Activated CD8-positive, alpha-beta T cell treated with anti-CD3 and anti-CD28 coated beads for 36 hours (primary cell): ENCODE data around the gene LPCAT3. TPM values are rescaled to one million over a fixed set of nuclear protein-coding genes. Genes with fewer than 3 reads are reported as not detected.
A peak's percentile ranks its signal among the peaks of the same experiment; 100 is the strongest.

Experiments used
- ATAC-seq: fragments of 200-7000 bp; cut with Tn5 transposase; one replicate; pipeline ENCODE4 v1.10.0; 2021; ENCODE audit warnings: mild to moderate bottlenecking, moderate library complexity
- CTCF ChIA-PET: fragments of 350-600 bp; sonication (Branson Sonifier 250); formaldehyde crosslinking; loops from one replicate; lab custom pipeline; 2021; ENCODE audit warnings: antibody characterized with exemption; lab: Charles Lee
- POLR2A ChIA-PET: fragments of 350-600 bp; sonication (Branson Sonifier 250); formaldehyde crosslinking; loops from one replicate; lab custom pipeline; 2021; ENCODE audit warnings: antibody characterized with exemption; lab: Charles Lee
- DNase-seq: peaks from one replicate; pipeline ENCODE4 v3.0.0-alpha.2; 2020
- H3K27ac Mint-ChIP-seq: one replicate; pipeline ENCODE4 v1.8.0; 2021; ENCODE audit warnings: mild to moderate bottlenecking, mixed read lengths
- H3K27me3 Mint-ChIP-seq: one replicate; pipeline ENCODE4 v1.8.0; 2021; ENCODE audit warnings: mixed read lengths
- H3K36me3 Mint-ChIP-seq: one replicate; pipeline ENCODE4 v1.8.0; 2021; ENCODE audit warnings: low read depth, mixed read lengths
- H3K4me1 Mint-ChIP-seq: one replicate; pipeline ENCODE4 v1.8.0; 2021; ENCODE audit warnings: low read depth, mixed read lengths
- H3K4me3 Mint-ChIP-seq: one replicate; pipeline ENCODE4 v1.8.0; 2021; ENCODE audit warnings: mild to moderate bottlenecking, moderate library complexity, mixed read lengths
- H3K9me3 Mint-ChIP-seq: one replicate; pipeline ENCODE4 v1.8.0; 2021; ENCODE audit warnings: mixed read lengths
- CTCF ChIP-seq: fragments of 200-600 bp; IDR thresholded peaks from one replicate; pipeline ENCODE4 v1.8.0; 2022; ENCODE audit warnings: antibody characterized with exemption, mild to moderate bottlenecking
- intact Hi-C: fragments of 100-400 bp; cut with micrococcal nuclease; formaldehyde crosslinking; loops from one replicate; pipeline ENCODE4 v1.10.0; 2022
- total RNA-seq, 2 experiments: library from RNA; stranded (reverse); gene quantifications; one replicate each; pipeline ENCODE4 v1.2.3, GENCODE V29; 2021

The LPCAT3 gene
- total RNA-seq, 2 experiments from 2014 or later: 17.3 to 18.1 TPM

DNA sequence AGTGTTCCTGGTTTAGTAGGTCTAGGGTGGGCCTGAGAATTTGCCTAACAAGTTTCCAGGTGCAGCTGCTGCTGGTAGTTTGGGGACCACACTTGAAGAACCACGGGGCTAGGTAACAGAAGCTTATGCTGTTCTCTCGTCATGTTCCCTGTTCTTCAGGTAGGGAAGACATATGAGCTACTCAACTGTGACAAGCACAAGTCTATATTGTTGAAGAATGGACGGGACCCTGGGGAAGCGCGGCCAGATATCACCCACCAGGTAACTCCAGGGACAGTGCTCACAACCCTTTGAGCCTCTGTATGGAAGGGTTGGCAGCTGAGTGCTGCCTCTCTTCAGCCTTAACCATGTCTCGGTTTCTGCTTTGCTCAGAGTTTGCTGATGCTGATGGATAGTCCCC is 44.1 kb downstream of the LPCAT3 start:
- CTCF ChIA-PET: interaction anchor here (1.4 to 1.9 kb wide), 3 partner anchors 10 to 140 kb away, joined by 4 to 7 read pairs (median 6); partner anchors contain the start of gene LPCAT3
- no peak for TF ChIP-seq CTCF

GRCh38 chr12:6970096-6970527 is 48.2 kb downstream of the LPCAT3 start:
- peaks cover 59% of the 10 kb centered on the region for H3K4me1 Mint-ChIP-seq
- CTCF ChIA-PET: interaction anchor here (2.7 kb wide), 1 partner anchor 25 kb away, joined by 28 read pairs; the partner anchor contains the start of genes C12orf57 and RNU7-1
- intact Hi-C loops: no loop called here
- H3K27me3 Mint-ChIP-seq: no peaks in the 10 kb centered on the region
- peak overlapping the region; percentile 100 for H3K27ac Mint-ChIP-seq
- no peaks in the 10 kb centered on the region for H3K9me3 Mint-ChIP-seq
- H3K36me3 Mint-ChIP-seq: peaks cover 81% of the 10 kb centered on the region
- DNase-seq (no peak), ATAC-seq (peak; percentile 20)
- peak overlapping the region; percentile 99 for H3K4me3 Mint-ChIP-seq
- POLR2A ChIA-PET: interaction anchor here (0.6 to 11.2 kb wide), 4 partner anchors 12 to 29 kb away, joined by 3 to 198 read pairs (median 33); partner anchors contain the start of genes C12orf57, PTPN6 and RNU7-1
- no peak for TF ChIP-seq CTCF

More for the DNA sequence above, 44.1 kb downstream of the LPCAT3 start:
- H3K9me3 Mint-ChIP-seq: no peaks in the 10 kb centered on the region
- peak overlapping the region; percentile 76 for H3K27ac Mint-ChIP-seq
- peaks cover 76% of the 10 kb centered on the region for H3K36me3 Mint-ChIP-seq
- no peak for ATAC-seq
- no peak overlapping the region for H3K4me3 Mint-ChIP-seq
- POLR2A ChIA-PET: interaction anchor here (0.6 to 11.2 kb wide), 13 partner anchors 10 to 187 kb away, joined by 3 to 198 read pairs (median 3); partner anchors contain the start of genes C12orf57, LPCAT3 and RNU7-1
- intact Hi-C loops: no loop called here
- no peak for DNase-seq
- no peaks in the 10 kb centered on the region for H3K27me3 Mint-ChIP-seq
- peaks cover 36% of the 10 kb centered on the region for H3K4me1 Mint-ChIP-seq

DNA sequence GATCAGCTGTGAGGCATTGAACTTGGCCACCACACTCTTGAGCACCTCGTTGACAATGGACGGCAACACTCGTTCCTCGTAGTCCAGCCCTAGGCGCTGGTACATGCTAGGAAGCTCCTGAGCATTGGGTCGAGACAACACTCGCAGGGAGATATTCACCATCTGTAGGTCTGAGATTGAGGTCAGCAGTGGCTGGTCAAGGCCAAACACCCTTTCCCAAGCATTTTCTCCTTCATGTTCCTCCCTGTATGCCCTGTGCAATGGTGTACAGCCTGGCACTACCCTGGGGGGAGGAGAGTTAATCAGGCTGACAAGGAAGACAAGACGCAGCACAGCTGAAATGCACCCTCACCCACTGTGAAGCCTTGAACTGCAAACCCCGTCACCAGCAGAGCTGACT is 49.9 kb downstream of the LPCAT3 start:
- H3K27ac Mint-ChIP-seq: peak overlapping the region; percentile 100
- H3K9me3 Mint-ChIP-seq: no peaks in the 10 kb centered on the region
- CTCF ChIA-PET: interaction anchor here (1.0 to 2.7 kb wide), 11 partner anchors 9 to 96 kb away, joined by 3 to 28 read pairs (median 4); partner anchors contain the start of genes C12orf57, PTPN6, RNU7-1 and SPSB2
- TF ChIP-seq CTCF: no peak
- DNase-seq: no peak
- intact Hi-C loops: no loop called here
- H3K4me1 Mint-ChIP-seq: peaks cover 63% of the 10 kb centered on the region
- peak overlapping the region; percentile 99 for H3K4me3 Mint-ChIP-seq
- POLR2A ChIA-PET: interaction anchor here (0.7 to 11.2 kb wide), 8 partner anchors 10 to 144 kb away, joined by 3 to 198 read pairs (median 12); partner anchors contain the start of genes C12orf57, PTPN6 and RNU7-1
- H3K36me3 Mint-ChIP-seq: peaks cover 76% of the 10 kb centered on the region
- no peak for ATAC-seq
- no peaks in the 10 kb centered on the region for H3K27me3 Mint-ChIP-seq

GRCh38 chr12:6967651-6968100 is 50.6 kb downstream of the LPCAT3 start:
- H3K27me3 Mint-ChIP-seq: no peaks in the 10 kb centered on the region
- peaks cover 70% of the 10 kb centered on the region for H3K36me3 Mint-ChIP-seq
- DNase-seq (no peak), ATAC-seq (no peak)
- peak overlapping the region; percentile 24 for H3K4me3 Mint-ChIP-seq
- H3K9me3 Mint-ChIP-seq: no peaks in the 10 kb centered on the region
- ChIA-PET CTCF (interaction anchor here (1.2 to 2.7 kb wide), 5 partner anchors 9 to 76 kb away, joined by 3 to 28 read pairs (median 6); partner anchors contain the start of genes C12orf57 and RNU7-1), POLR2A (interaction anchor here (1.4 to 11.2 kb wide), 5 partner anchors 9 to 145 kb away, joined by 3 to 198 read pairs (median 23); partner anchors contain the start of genes C12orf57, PTPN6 and RNU7-1)
- intact Hi-C loops: no loop called here
- peak overlapping the region; percentile 61 for H3K27ac Mint-ChIP-seq
- H3K4me1 Mint-ChIP-seq: peaks cover 61% of the 10 kb centered on the region
- TF ChIP-seq CTCF: no peak
